AG09319 (cell line): ENCODE results near the gene SLC24A4.

Experiments used
- DNase-seq: peaks from one replicate; pipeline ENCODE4 v3.0.0-alpha.2; 2010; ENCODE audit warnings: low read depth; ENCODE audit errors: extremely low read depth
- TF ChIP-seq, protein P1 (sequence below): IDR thresholded peaks from 2 replicates; pipeline ENCODE4 v1.5.1; 2011; ENCODE audit warnings: low read depth, mild to moderate bottlenecking, inconsistent platforms, low read length, moderate library complexity

SLC24A4 gene

DNA sequence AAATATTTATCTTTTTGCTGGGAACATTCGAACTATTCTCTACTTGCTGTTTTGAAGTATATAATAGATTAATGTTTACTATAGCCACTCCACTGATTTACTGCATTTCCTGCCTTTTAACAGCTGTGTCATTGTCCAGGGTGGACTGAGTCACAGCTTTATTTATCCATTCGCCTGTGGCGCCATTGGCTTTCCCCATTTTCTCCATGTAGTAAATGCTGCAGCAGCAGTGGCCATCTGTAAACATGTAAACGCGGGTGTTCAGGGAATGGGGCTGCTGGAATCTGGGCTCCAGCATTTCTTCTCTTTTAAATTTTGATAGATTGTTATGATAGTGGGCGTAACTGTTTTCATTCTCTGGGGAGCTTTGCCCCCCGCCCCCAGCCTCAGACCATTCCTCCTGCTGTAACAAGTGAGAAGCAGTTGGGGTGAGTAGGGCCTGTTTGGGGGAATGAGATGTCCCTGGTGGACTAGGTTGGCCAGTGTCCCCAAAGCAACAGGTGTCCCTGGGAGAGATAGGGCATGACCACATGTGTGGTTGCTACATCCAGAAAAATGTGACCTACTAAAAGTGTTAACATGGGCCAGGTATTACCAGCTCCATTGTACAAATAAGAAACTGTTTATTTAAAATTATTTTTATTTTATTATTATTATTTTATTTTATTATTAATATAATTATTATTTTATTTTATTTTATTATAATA is 223.5 kb downstream of the SLC24A4 start:
- TF ChIP-seq, protein P1, sequence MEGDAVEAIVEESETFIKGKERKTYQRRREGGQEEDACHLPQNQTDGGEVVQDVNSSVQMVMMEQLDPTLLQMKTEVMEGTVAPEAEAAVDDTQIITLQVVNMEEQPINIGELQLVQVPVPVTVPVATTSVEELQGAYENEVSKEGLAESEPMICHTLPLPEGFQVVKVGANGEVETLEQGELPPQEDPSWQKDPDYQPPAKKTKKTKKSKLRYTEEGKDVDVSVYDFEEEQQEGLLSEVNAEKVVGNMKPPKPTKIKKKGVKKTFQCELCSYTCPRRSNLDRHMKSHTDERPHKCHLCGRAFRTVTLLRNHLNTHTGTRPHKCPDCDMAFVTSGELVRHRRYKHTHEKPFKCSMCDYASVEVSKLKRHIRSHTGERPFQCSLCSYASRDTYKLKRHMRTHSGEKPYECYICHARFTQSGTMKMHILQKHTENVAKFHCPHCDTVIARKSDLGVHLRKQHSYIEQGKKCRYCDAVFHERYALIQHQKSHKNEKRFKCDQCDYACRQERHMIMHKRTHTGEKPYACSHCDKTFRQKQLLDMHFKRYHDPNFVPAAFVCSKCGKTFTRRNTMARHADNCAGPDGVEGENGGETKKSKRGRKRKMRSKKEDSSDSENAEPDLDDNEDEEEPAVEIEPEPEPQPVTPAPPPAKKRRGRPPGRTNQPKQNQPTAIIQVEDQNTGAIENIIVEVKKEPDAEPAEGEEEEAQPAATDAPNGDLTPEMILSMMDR = no peak
- DNase-seq = no peak

DNA sequence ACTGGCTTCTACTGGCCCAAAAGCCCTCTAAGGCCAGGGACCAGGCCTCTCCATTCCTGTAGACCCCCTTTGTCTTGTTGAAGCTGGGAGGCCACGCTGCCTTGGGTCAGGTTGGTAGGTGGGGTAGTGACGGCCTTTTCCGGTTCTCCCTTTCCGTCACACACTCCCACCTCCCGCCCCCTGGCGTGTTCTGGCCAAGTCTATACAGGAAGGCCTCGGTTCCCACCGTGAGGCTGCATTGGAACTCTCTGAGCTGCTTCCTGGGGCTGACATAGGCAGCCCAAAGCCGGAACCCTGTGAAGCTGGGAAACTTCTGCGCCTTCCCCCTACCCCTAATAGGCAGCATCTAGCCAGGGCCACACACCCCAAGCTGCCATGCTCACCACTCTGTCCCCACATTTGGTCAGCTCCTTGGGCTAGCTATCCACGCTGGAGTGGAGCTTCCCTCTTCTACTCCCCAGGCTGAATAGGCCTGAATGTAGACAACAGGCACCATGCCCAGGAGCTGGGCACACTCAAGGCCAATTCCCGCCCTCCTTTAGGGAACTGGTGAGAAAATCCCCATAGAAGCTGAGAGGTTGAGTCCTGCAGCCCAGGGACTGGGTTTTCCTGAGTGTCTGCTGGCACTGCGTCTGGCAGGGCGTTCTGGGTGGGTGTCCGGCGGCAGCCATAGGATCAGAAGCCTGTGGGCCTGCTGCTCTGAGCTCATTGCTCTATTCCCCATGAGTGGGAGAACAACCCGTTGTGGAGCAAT is 226.3 kb downstream of the SLC24A4 start:
- no peak for DNase-seq
- TF ChIP-seq, protein P1 = no peak

DNA sequence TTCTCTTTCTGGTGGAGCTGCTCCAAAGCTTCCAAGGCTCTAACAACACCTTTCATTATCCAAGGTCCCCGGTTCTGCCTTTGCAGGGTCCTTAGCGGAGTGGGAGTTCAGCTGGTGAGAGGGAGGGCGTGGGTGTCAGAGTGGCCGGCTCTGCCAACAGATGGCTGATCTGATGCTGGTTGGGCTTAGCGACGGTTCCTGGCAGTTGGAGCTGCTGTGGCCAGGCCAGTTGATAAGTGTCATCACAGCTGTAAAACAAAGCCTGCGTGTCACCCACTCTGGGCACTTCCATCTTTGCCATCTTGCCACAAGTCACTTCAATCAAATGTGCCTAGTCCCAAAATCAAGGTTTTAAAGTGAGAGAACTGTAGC is 226.9 kb downstream of the SLC24A4 start:
- TF ChIP-seq, protein P1 = no peak
- peak; percentile 32 for DNase-seq
